Gastroesophageal sphincter (tissue), 3 donors: Measurements from ENCODE around the gene OR4K15.

Experiments
- POLR2A ChIP-seq, 2 donors: fragments of 450-650 bp; IDR thresholded peaks; one replicate each; pipeline ENCODE4 v1.6.1; 2017; ENCODE audit warnings: antibody characterized with exemption in 2 of 2, mild to moderate bottlenecking in 2 of 2, moderate library complexity in 1 of 2
- POLR2AphosphoS5 ChIP-seq: sonication (generic); formaldehyde crosslinking; IDR thresholded peaks from one replicate; pipeline ENCODE4 v1.6.1; 2017; ENCODE audit warnings: antibody characterized with exemption
- TF ChIP-seq, protein P1 (sequence below), 4 experiments: fragments of 200-600 bp in 2 of 4; fragments of 450-650 bp in 2 of 4; sonication (generic) in 1 of 4; IDR thresholded peaks; one replicate each; pipeline ENCODE4 v1.5.1; 2017 to 2019; ENCODE audit warnings: antibody characterized with exemption in 4 of 4, mild to moderate bottlenecking in 2 of 4, moderate library complexity in 2 of 4

DNA sequence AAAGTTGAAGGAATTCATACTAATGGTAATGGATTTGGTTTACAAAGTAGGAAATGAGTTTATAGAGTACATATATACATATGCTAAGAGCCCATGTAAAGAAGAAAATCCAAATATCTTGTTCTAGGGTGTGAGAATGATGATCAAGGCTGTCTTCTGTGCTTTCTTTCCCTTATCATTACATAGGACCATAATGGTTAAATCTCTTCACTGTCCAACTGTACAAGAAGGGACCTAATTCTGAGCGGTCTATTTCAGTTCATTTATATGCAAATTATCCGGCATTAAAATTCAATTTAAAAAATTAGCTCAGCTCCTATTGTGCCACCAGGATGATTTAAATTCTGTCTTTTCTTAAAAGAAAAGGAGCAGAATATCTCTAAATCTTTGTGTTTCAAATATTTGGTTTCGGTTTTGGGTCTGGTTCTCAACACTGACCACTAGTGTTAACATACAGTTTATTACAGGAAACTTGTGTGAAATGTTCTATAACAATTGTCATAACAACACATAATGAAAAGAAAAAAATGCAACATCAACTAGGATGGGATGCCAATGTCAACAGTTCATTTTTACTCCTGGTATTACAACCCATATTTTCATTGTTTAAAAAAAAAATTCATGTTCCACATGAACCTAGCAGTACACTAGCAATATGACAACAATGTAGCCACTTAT, 27.8 kb upstream of the OR4K15 start:
- no peak for TF ChIP-seq POLR2A (IDR thresholded peaks at IDR 0.05)
- TF ChIP-seq, protein P1, sequence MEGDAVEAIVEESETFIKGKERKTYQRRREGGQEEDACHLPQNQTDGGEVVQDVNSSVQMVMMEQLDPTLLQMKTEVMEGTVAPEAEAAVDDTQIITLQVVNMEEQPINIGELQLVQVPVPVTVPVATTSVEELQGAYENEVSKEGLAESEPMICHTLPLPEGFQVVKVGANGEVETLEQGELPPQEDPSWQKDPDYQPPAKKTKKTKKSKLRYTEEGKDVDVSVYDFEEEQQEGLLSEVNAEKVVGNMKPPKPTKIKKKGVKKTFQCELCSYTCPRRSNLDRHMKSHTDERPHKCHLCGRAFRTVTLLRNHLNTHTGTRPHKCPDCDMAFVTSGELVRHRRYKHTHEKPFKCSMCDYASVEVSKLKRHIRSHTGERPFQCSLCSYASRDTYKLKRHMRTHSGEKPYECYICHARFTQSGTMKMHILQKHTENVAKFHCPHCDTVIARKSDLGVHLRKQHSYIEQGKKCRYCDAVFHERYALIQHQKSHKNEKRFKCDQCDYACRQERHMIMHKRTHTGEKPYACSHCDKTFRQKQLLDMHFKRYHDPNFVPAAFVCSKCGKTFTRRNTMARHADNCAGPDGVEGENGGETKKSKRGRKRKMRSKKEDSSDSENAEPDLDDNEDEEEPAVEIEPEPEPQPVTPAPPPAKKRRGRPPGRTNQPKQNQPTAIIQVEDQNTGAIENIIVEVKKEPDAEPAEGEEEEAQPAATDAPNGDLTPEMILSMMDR (IDR thresholded peaks at IDR 0.05): no peak
- TF ChIP-seq POLR2AphosphoS5: no peak
